KMS-11 (cell line): Measurements from ENCODE around the gene GSX2.

Source experiments
- H2AFZ ChIP-seq: fragments of 200-600 bp; sonication (generic); 2 replicates; pipeline ENCODE4 v1.6.1; 2016; ENCODE audit warnings: antibody characterized with exemption, mixed run types, low read depth
- H3K27ac ChIP-seq: fragments of 200-600 bp; sonication (generic); 2 replicates; pipeline ENCODE4 v1.6.1; 2016; ENCODE audit warnings: mild to moderate bottlenecking, mixed run types
- H3K27me3 ChIP-seq: fragments of 200-600 bp; sonication (generic); 2 replicates; pipeline ENCODE4 v1.6.1; 2017; ENCODE audit warnings: mild to moderate bottlenecking, low read depth, mixed run types, moderate library complexity; ENCODE audit not compliant: insufficient read depth
- H3K36me3 ChIP-seq: fragments of 200-600 bp; sonication (generic); 2 replicates; pipeline ENCODE4 v1.6.1; 2017; ENCODE audit warnings: mild to moderate bottlenecking, mixed run types; ENCODE audit not compliant: insufficient read depth
- H3K4me1 ChIP-seq: fragments of 200-600 bp; sonication (generic); 2 replicates; pipeline ENCODE4 v1.6.1; 2016; ENCODE audit warnings: mild to moderate bottlenecking, low read depth, mixed run types; ENCODE audit not compliant: poor library complexity, severe bottlenecking
- H3K4me2 ChIP-seq: fragments of 200-600 bp; sonication (generic); 2 replicates; pipeline ENCODE4 v1.7.0; 2016; ENCODE audit warnings: mild to moderate bottlenecking, mixed run types
- H3K4me3 ChIP-seq: fragments of 200-600 bp; sonication (generic); IDR thresholded peaks from 2 replicates; pipeline ENCODE4 v1.6.1; 2017; ENCODE audit warnings: low read depth, low read length, mixed read lengths; ENCODE audit not compliant: insufficient read depth
- H3K79me2 ChIP-seq: fragments of 200-600 bp; sonication (generic); 2 replicates; pipeline ENCODE4 v1.6.1; 2016; ENCODE audit warnings: low read depth, mixed run types; ENCODE audit not compliant: insufficient read depth
- H3K9ac ChIP-seq: fragments of 200-600 bp; sonication (generic); 2 replicates; pipeline ENCODE4 v1.6.1; 2016; ENCODE audit warnings: mild to moderate bottlenecking, mixed run types
- H4K20me1 ChIP-seq: fragments of 200-600 bp; sonication (generic); 2 replicates; pipeline ENCODE4 v1.6.1; 2016; ENCODE audit warnings: mild to moderate bottlenecking, mixed run types; ENCODE audit not compliant: insufficient read depth
- TF ChIP-seq, protein P1 (sequence below): fragments of 200-600 bp; sonication (generic); conservative IDR thresholded peaks from 2 replicates; pipeline ENCODE4 v1.6.1; 2017; ENCODE audit warnings: low read depth, mild to moderate bottlenecking, antibody characterized with exemption, low read length, moderate library complexity, mixed read lengths

Gene GSX2

DNA sequence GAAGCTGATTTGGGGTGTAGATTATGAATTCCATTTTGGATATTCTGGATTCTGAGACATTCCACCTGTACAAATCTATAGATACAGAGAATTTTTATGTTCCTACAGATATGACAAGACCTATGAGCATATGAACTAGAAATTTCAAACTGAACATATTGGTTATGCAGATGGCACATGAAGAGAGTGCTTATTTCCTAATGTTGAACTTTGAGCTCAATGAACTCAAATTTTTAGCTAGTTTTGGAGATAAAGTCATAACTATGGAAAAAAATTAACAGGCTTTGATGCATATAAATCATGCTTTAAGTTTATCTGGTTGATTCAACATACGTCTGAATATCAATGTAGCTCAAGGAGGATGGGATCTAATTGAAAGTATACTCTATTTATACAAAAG, 44.5 kb upstream of the GSX2 start:
- Histone ChIP-seq H3K27me3 (no peaks in the 10 kb centered on the region), H3K9ac (no peak overlapping the region), H2AFZ (no peak overlapping the region), H3K36me3 (no peaks in the 10 kb centered on the region), H3K79me2 (peaks cover 54% of the 10 kb centered on the region; the same call in 1 of the 2 replicates), H3K4me1 (peaks cover 27% of the 10 kb centered on the region), H3K4me3 (no peak overlapping the region), H3K27ac (no peak overlapping the region), H3K4me2 (no peak overlapping the region), H4K20me1 (no peaks in the 10 kb centered on the region)
- TF ChIP-seq, protein P1, sequence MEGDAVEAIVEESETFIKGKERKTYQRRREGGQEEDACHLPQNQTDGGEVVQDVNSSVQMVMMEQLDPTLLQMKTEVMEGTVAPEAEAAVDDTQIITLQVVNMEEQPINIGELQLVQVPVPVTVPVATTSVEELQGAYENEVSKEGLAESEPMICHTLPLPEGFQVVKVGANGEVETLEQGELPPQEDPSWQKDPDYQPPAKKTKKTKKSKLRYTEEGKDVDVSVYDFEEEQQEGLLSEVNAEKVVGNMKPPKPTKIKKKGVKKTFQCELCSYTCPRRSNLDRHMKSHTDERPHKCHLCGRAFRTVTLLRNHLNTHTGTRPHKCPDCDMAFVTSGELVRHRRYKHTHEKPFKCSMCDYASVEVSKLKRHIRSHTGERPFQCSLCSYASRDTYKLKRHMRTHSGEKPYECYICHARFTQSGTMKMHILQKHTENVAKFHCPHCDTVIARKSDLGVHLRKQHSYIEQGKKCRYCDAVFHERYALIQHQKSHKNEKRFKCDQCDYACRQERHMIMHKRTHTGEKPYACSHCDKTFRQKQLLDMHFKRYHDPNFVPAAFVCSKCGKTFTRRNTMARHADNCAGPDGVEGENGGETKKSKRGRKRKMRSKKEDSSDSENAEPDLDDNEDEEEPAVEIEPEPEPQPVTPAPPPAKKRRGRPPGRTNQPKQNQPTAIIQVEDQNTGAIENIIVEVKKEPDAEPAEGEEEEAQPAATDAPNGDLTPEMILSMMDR = no peak

GRCh38 chr4:54056360-54056759, 43.6 kb upstream of the GSX2 start:
- Histone ChIP-seq H3K9ac (no peak overlapping the region), H3K27ac (no peak overlapping the region), H4K20me1 (no peaks in the 10 kb centered on the region), H3K4me3 (no peak overlapping the region), H3K4me1 (peaks cover 36% of the 10 kb centered on the region), H3K27me3 (no peaks in the 10 kb centered on the region), H3K36me3 (no peaks in the 10 kb centered on the region), H3K79me2 (peaks cover 62% of the 10 kb centered on the region; the same call in 1 of the 2 replicates), H2AFZ (no peak overlapping the region), H3K4me2 (no peak overlapping the region)
- TF ChIP-seq, protein P1 = no peak

DNA sequence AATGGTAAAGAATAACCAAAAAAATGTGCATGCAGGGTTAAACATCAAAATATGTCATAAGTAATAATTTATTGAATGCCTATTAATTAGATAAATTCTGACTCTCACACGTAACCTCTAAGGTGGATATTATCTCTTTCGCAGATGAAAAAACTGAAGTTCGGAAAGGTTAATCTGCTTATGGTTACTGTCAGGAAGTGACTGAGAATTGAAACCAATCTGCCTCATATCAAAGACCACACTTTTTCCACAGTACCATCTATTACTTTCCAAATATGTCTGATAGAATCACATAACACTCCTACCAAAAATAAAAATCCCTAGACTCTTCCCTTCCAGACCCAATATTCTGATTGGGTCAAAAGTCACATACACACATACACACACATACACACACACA, 41.8 kb upstream of the GSX2 start:
- peaks cover 73% of the 10 kb centered on the region for H3K79me2 ChIP-seq
- no peak overlapping the region for H3K27ac ChIP-seq
- no peaks in the 10 kb centered on the region for H3K27me3 ChIP-seq
- no peak overlapping the region for H3K9ac ChIP-seq
- no peak overlapping the region for H2AFZ ChIP-seq
- no peak overlapping the region for H3K4me3 ChIP-seq
- TF ChIP-seq, protein P1 = no peak
- H3K4me1 ChIP-seq = peaks cover 51% of the 10 kb centered on the region
- no peaks in the 10 kb centered on the region for H3K36me3 ChIP-seq
- H4K20me1 ChIP-seq = 0 out of 2 replicates have a peak, but pooled peaks cover 6% of the 10 kb centered on the region
- no peak overlapping the region for H3K4me2 ChIP-seq

- Histone ChIP-seq H3K4me1 (peaks cover 55% of the 10 kb centered on the region), H3K36me3 (no peaks in the 10 kb centered on the region), H3K4me2 (no peak overlapping the region), H3K9ac (no peak overlapping the region), H3K4me3 (no peak overlapping the region), H3K27ac (no peak overlapping the region), H3K79me2 (peaks cover 84% of the 10 kb centered on the region), H4K20me1 (0 out of 2 replicates have a peak, but pooled peaks cover 6% of the 10 kb centered on the region), H2AFZ (no peak overlapping the region), H3K27me3 (no peaks in the 10 kb centered on the region)
- TF ChIP-seq, protein P1 = no peak
Observed at GRCh38 chr4:54060116-54060515, 39.8 kb upstream of the GSX2 start.

DNA sequence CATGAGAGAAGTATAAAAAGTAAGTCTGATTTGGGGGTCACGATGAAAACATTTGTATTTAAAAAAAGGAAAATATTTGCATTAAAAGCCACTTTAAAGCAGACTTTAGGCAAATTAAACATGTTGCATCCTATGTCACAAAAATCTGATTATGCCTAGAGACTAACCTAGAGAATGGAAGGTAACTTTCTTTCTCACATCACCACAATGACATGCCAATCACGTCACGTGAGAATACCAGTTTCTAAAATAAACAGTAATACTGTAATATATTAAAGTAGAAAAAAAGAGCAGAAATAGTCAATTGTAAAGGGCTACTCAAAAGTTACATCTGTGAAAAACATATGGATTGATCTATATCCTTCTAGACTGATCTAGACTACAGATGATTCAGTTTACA, 38.9 kb upstream of the GSX2 start:
- Histone ChIP-seq H3K4me1 (peaks cover 58% of the 10 kb centered on the region), H3K27me3 (no peaks in the 10 kb centered on the region), H3K79me2 (peaks cover 76% of the 10 kb centered on the region), H3K4me3 (no peak overlapping the region), H4K20me1 (0 out of 2 replicates have a peak, but pooled peaks cover 6% of the 10 kb centered on the region), H2AFZ (no peak overlapping the region), H3K9ac (no peak overlapping the region), H3K4me2 (no peak overlapping the region), H3K36me3 (no peaks in the 10 kb centered on the region), H3K27ac (no peak overlapping the region)
- TF ChIP-seq, protein P1 = no peak
